Measurements from ENCODE around the gene ZSWIM4.
"Not testable (repeated sequence)": the region's sequence is repeated elsewhere in the genome, so short reads cannot be mapped to it uniquely, and the experiment has no call there.

Gene ZSWIM4

DNA sequence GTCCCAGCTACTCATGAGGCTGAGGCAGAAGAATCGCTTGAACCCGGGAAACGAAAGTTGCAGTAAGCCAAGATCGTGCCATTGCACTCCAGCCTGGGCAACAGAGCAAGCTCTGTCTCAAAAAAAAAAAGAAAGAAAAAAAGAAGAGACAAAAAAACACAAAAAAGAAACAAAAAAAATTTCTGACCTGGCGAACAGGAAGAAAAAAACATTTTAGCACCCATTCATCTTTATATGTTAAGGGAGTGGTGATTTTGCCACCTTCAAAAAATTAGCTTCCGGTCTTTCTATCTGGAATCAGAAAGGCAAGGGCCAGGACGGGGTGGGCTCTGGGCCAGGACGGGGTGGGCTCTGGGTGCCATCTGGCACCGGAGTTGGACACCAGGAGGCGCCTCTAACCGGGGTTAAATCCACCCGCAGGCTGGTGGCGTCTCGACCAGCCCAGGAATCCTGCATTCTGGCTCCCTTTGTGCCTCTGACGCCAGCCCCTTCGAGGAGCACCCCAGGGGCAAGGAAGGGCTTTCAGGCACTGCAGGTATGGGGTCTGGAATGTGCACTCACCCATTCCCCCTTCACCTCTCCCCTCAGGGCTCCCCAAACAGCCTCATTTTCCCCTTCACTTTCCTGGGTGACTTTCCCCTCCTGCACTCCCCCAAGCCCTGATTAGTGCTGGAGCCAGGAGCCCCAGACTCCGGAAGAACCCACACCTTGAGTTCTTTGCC lies 10.4 kb upstream of the ZSWIM4 start:
- intact Hi-C loops (cut with micrococcal nuclease) = loop anchor here (1.0 kb wide), 1 partner anchor 77 kb away; no protein-coding TSS in a partner anchor
- Mint-ChIP-seq H3K27ac (peak overlapping the region; percentile 78), H3K4me1 (ENCODE audit: low read depth) (peaks cover 35% of the 10 kb centered on the region), H3K4me3 (peak overlapping the region; percentile 42), H3K36me3 (ENCODE audit: low read depth) (no peaks in the 10 kb centered on the region), H3K27me3 (peaks cover 4% of the 10 kb centered on the region), H3K9me3 (no peaks in the 10 kb centered on the region)

DNA sequence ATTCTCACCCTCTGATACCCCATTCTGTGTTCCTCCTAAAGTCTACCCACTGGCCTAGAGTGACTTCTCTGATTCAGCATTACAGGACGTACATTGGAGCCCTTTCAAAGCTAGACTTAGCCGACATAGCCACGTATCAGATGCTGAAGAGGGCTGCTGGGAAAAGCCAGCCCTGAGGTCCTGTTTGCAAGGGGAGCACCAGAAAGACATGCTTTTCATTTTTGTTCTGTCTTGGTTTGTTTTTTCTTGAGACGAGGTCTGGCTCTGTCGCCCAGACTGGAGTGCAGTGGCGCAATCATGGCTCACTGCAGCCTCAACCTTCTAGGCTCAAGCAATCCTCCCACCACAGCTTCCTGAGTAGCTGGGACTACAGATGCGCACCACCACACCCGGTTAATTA lies 6.3 kb upstream of the ZSWIM4 start:
- H3K4me1 Mint-ChIP-seq (ENCODE audit: low read depth) = peaks cover 40% of the 10 kb centered on the region
- no peaks in the 10 kb centered on the region for H3K36me3 Mint-ChIP-seq (ENCODE audit: low read depth)
- no peak overlapping the region for H3K4me3 Mint-ChIP-seq
- no peaks in the 10 kb centered on the region for H3K9me3 Mint-ChIP-seq
- peaks cover 2% of the 10 kb centered on the region for H3K27me3 Mint-ChIP-seq
- intact Hi-C loops (cut with micrococcal nuclease) = no loop called here
- peak overlapping the region; percentile 93 for H3K27ac Mint-ChIP-seq

DNA sequence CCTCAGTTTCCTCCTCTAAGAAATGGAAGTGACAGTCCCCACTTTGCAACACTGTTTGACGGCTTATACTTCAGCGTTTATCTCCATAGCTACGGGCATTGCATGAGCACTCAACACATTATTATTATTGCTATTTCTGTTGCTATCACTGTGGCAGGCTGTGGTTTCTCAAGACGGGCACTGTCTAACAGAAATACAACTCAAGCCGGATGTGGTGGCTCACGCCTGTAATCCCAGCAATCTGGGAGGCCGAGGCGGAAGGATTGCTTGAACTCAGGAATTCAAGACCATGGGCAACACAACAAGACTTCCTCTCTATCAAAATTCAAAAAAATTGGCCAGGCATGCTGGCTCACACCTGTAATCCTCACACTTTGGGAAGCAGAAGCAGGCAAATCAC lies 4.9 kb upstream of the ZSWIM4 start:
- no peaks in the 10 kb centered on the region for H3K9me3 Mint-ChIP-seq
- H3K27ac Mint-ChIP-seq = peak overlapping the region; percentile 53
- H3K4me3 Mint-ChIP-seq = no peak overlapping the region
- H3K4me1 Mint-ChIP-seq (ENCODE audit: low read depth) = peaks cover 43% of the 10 kb centered on the region
- H3K36me3 Mint-ChIP-seq (ENCODE audit: low read depth) = peaks cover 8% of the 10 kb centered on the region
- no peaks in the 10 kb centered on the region for H3K27me3 Mint-ChIP-seq
- intact Hi-C loops (cut with micrococcal nuclease) = no loop called here

DNA sequence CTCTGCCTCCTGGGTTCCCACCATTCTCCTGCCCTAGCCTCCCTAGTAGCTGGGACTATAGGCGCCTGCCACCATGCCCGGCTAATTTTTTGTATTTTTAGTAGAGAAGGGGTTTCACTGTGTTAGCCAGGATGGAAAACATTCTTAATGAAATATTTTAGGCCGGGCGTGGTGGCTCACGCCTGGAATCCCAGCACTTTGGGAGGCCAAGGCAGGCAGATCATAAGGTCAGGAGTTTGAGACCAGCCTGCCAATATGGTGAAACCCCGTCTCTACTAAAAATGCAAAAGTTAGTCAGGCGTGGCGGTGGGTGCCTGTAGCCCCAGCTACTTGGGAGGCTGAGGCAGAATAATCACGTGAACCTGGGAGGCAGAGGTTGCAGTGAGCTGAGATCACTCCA lies 1.9 kb upstream of the ZSWIM4 start:
- H3K27me3 Mint-ChIP-seq; H3K27ac Mint-ChIP-seq; H3K4me3 Mint-ChIP-seq; H3K9me3 Mint-ChIP-seq; H3K36me3 Mint-ChIP-seq (ENCODE audit: low read depth); intact Hi-C loops (cut with micrococcal nuclease): not testable (repeated sequence)
- peaks cover 51% of the 10 kb centered on the region for H3K4me1 Mint-ChIP-seq (ENCODE audit: low read depth)

DNA sequence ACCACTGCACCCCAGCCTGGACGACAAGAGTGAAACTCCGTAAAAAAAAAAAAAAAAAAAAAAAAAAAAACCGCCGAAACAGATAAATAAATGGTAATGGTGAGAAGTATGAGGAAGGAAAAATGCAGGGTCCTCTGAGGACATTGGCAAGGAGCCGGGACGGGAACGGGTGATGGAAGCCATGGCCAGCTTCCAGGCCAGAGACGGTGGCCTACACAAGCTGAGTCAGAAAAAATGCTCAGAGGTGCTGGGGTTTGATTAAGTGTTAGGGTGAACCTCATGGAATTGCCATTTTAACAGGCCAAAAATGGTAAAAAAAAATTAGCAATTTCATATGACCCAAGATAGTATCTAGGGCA lies 866 bp upstream of the ZSWIM4 start:
- H3K27ac Mint-ChIP-seq = peak overlapping the region; percentile 96

DNA sequence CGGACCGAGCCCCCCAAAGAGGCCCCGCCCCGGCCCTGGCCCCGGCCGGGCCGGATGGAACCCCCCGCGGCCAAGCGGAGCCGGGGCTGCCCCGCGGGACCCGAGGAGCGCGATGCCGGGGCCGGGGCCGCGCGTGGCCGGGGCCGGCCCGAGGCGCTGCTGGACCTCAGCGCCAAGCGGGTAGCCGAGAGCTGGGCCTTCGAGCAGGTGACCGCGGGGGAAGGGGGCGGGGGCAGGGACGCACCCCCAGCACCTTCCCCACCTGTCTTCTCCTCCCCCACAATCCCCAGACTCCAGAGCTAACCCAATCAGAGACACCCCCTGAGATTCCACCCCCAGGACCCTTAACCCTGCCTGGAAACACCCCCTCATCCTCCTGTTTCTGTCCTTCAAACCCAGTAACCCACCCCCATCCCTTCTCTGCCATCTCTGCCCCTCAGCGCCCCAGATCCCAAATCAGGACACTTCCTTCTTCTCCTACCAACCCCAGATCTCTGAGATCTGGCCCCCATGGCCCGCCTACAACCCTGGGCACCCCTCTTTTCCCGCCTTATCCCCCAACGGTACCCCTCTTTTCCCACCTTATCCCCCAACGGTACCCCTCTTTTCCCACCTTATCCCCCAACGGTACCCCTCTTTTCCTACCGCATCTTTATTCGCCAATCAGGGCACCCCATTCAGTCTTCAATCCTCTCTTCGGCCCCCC lies 505 bp downstream of the ZSWIM4 start:
- intact Hi-C loops (cut with micrococcal nuclease) = loop anchor here (5.0 kb wide), 2 partner anchors 42 to 287 kb away; no protein-coding TSS in a partner anchor
- Mint-ChIP-seq H3K4me1 (ENCODE audit: low read depth) (peaks cover 40% of the 10 kb centered on the region), H3K9me3 (no peaks in the 10 kb centered on the region), H3K27me3 (no peaks in the 10 kb centered on the region), H3K36me3 (ENCODE audit: low read depth) (peaks cover 18% of the 10 kb centered on the region), H3K4me3 (peak overlapping the region; percentile 74), H3K27ac (peak overlapping the region; percentile 96)

More for the DNA sequence above, 866 bp upstream of the ZSWIM4 start:
- intact Hi-C loops (cut with micrococcal nuclease) = no loop called here
- H3K9me3 Mint-ChIP-seq = no peaks in the 10 kb centered on the region
- peaks cover 50% of the 10 kb centered on the region for H3K4me1 Mint-ChIP-seq (ENCODE audit: low read depth)
- H3K27me3 Mint-ChIP-seq = no peaks in the 10 kb centered on the region
- H3K36me3 Mint-ChIP-seq (ENCODE audit: low read depth) = peaks cover 8% of the 10 kb centered on the region
- H3K4me3 Mint-ChIP-seq = peak overlapping the region; percentile 100

DNA sequence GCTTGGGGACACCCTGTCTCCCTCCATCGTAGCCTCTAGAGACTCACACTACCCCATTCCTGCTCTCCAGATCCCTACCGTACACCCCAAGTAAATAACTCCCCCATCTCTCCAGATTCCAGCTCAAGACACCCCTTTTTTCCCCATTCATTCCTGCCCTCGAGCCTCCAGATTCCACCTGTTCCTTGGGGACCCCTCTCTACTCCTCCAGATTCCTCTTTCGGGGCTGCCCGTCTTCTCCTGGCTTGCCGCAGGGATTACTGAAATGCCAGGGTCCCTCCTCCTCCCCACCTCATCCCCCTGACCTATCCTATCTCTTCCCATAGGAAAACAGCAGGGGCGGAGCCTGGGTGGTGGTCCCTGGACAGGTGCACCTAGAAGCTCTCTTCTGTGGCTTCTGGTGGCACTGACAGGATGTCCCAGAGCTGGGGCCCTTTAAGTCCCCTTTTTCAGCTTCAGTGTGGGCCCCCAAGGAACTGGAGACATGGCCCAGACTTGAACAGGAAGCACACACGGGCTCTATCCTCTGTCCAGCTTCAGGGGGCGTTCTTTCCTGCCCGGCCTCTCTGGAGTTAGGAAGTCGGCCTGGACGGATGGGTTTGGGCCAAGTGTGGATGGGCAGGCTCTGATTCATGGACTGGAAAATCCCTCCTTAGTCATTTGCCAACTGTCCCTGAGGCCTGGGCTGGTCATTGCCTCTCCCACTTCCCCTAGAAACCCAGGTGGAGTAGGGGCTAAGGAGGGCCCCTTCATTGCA lies 1.2 kb downstream of the ZSWIM4 start:
- H3K9me3 Mint-ChIP-seq = no peaks in the 10 kb centered on the region
- peak overlapping the region; percentile 74 for H3K4me3 Mint-ChIP-seq
- no peaks in the 10 kb centered on the region for H3K27me3 Mint-ChIP-seq
- intact Hi-C loops (cut with micrococcal nuclease) = loop anchor here (5.0 kb wide), 2 partner anchors 41 to 286 kb away; no protein-coding TSS in a partner anchor
- H3K36me3 Mint-ChIP-seq (ENCODE audit: low read depth) = peaks cover 25% of the 10 kb centered on the region
- H3K27ac Mint-ChIP-seq = peak overlapping the region; percentile 96
- peaks cover 39% of the 10 kb centered on the region for H3K4me1 Mint-ChIP-seq (ENCODE audit: low read depth)

DNA sequence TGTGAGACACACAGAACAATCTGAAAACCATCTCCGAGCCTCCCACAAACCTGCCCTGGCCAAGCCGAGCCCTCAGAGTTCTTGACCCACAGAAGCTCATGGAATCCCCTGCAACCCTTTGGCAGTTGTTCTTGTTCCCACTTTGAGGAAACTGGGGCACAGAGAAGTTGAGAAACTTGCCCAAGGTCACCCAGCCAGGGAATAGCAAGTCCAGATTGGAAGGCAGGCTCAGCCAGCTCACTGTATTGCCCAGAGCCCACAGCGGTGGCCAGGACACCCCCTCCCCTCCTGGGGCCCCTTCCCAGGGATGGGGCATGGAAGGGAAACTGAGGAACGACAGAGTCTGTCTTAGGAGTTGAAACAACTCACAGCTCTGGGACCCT lies 1.8 kb downstream of the ZSWIM4 start:
- intact Hi-C loops (cut with micrococcal nuclease) = loop anchor here (5.0 kb wide), 2 partner anchors 40 to 285 kb away; no protein-coding TSS in a partner anchor
- Mint-ChIP-seq H3K36me3 (ENCODE audit: low read depth) (peaks cover 27% of the 10 kb centered on the region), H3K27me3 (no peaks in the 10 kb centered on the region), H3K4me1 (ENCODE audit: low read depth) (peaks cover 39% of the 10 kb centered on the region), H3K9me3 (no peaks in the 10 kb centered on the region), H3K27ac (peak overlapping the region; percentile 96), H3K4me3 (peak overlapping the region; percentile 74)

DNA sequence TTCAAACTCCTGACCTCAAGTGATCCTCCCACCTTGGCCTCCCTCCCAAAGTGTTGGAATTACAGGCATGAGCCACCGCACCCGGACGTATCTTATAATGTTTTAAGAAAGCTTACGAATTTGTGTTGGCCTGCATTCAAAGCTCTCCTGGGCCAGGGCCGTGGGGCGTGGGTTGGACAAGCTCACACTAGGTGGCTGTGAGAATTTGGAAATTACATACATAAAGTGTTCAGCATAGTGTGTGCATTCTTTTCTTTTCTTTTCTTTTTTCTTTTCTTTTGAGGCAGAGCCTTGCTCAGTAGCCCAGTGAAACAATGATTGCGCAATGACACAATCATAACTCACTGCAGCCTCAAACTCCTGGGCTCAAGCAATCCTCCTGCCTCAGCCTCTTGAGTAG lies 2.6 kb downstream of the ZSWIM4 start:
- Mint-ChIP-seq H3K4me1 (ENCODE audit: low read depth) (peaks cover 44% of the 10 kb centered on the region), H3K9me3 (no peaks in the 10 kb centered on the region), H3K36me3 (ENCODE audit: low read depth) (peaks cover 32% of the 10 kb centered on the region), H3K4me3 (no peak overlapping the region), H3K27me3 (no peaks in the 10 kb centered on the region), H3K27ac (peak overlapping the region; percentile 57)
- intact Hi-C loops (cut with micrococcal nuclease) = loop anchor here (5.0 kb wide), 2 partner anchors 39 to 284 kb away; no protein-coding TSS in a partner anchor

DNA sequence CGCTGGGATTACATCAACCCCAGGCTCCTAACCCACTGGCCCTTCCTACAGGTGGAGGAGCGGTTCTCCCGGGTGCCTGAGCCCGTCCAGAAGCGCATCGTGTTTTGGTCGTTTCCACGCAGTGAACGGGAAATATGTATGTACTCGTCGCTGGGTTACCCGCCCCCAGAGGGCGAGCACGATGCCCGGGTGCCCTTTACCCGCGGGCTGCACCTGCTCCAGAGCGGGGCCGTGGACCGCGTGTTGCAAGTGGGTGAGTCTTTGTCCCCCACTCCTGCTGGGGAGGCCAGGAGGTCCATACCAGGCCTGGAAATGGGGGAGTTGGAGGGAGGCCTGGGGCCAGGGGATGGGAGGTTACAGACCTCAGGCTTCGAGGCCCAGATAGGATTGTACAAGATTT lies 4.4 kb downstream of the ZSWIM4 start:
- H3K27ac Mint-ChIP-seq = no peak overlapping the region

DNA sequence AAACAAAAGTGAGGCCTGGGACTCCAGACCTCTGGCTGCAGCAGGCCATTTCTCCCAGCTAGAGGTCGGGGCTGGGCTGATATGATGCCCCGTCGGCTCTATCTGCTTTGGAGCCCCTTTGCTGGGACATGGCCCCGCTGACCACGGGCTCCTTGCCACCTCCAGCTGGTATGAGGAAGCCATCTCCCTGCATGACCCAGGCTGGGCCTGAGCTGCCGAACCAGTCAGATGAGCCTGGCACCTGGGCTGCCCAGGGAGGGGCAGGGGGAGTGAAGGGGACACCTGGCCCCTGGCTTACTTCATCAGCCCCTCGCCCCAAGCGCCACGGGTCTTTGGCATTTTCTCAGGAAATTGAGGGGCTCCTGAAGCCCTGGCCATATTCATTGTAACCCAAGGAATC lies 7.8 kb downstream of the ZSWIM4 start:
- Mint-ChIP-seq H3K27me3 (no peaks in the 10 kb centered on the region), H3K27ac (peak overlapping the region; percentile 23), H3K36me3 (ENCODE audit: low read depth) (peaks cover 40% of the 10 kb centered on the region), H3K4me1 (ENCODE audit: low read depth) (peaks cover 7% of the 10 kb centered on the region), H3K9me3 (no peaks in the 10 kb centered on the region), H3K4me3 (no peak overlapping the region)
- intact Hi-C loops (cut with micrococcal nuclease) = no loop called here

More for the DNA sequence above, 4.4 kb downstream of the ZSWIM4 start:
- H3K36me3 Mint-ChIP-seq (ENCODE audit: low read depth) = peaks cover 36% of the 10 kb centered on the region
- intact Hi-C loops (cut with micrococcal nuclease) = loop anchor here (5.0 kb wide), 2 partner anchors 38 to 283 kb away; no protein-coding TSS in a partner anchor
- H3K4me3 Mint-ChIP-seq = no peak overlapping the region
- H3K27me3 Mint-ChIP-seq = no peaks in the 10 kb centered on the region
- H3K9me3 Mint-ChIP-seq = no peaks in the 10 kb centered on the region
- H3K4me1 Mint-ChIP-seq (ENCODE audit: low read depth) = peaks cover 34% of the 10 kb centered on the region

DNA sequence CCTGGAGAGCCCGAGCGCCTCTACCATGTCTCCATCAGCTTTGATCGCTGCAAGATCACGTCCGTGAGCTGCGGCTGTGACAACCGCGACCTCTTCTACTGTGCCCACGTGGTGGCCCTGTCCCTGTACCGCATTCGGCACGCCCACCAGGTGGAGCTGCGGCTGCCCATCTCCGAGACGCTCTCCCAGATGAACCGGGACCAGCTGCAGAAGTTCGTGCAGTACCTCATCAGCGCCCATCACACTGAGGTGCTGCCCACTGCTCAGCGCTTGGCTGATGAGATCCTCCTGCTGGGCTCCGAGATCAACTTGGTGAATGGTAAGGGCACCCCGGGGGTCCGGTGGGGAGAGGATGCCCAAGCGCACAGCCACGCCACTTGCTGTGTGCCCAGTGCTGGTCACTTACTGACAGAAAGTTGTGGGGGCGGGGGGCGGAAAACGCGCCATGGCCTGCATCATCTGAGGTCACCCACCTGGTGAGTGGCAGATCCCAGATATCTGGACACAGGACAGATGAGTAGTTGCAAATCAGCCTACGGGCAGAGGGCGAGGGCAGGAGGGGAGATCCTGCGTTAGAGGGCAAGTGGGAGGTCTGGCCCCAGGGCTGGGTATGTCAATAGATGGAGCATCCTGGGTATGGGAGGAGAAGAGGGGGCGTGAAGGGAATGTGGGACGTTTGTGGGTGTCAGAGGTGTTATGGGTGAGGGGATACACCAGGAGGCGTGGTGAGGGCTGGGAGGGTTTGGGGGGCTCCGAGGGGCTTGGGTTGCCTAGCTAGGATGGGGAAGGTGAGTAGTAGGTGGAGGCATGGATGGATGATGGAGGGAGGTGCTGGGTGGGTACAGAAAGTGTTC lies 9.8 kb downstream of the ZSWIM4 start:
- Mint-ChIP-seq H3K9me3 (no peaks in the 10 kb centered on the region), H3K36me3 (ENCODE audit: low read depth) (peaks cover 35% of the 10 kb centered on the region), H3K27me3 (no peaks in the 10 kb centered on the region), H3K4me3 (no peak overlapping the region), H3K4me1 (ENCODE audit: low read depth) (peaks cover 5% of the 10 kb centered on the region), H3K27ac (no peak overlapping the region)
- intact Hi-C loops (cut with micrococcal nuclease) = no loop called here

DNA sequence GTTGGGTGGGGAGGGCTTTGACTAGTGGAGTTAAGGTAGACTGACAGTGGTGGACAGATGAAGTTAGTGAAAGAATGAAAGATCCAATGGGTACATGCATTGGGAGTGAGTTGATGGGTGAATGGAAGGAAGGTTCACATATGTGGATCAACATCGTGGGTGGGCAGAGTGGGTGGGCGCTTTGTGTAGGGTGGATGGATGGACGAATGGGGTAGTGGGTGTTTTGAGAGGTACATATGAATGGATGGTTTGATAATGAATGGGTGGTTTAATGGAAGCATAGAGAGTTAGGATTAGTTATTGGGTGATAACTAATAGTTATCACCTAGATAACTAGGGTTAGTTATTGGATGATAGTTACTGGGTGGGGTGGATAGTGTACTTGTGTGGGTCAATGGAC lies 11.5 kb downstream of the ZSWIM4 start:
- H3K36me3 Mint-ChIP-seq (ENCODE audit: low read depth) = peaks cover 33% of the 10 kb centered on the region
- H3K9me3 Mint-ChIP-seq = no peaks in the 10 kb centered on the region
- no peaks in the 10 kb centered on the region for H3K27me3 Mint-ChIP-seq
- intact Hi-C loops (cut with micrococcal nuclease) = no loop called here
- H3K4me1 Mint-ChIP-seq (ENCODE audit: low read depth) = peaks cover 5% of the 10 kb centered on the region
- no peak overlapping the region for H3K27ac Mint-ChIP-seq
- no peak overlapping the region for H3K4me3 Mint-ChIP-seq

Data from dendritic cell treated with granulocyte-macrophage colony-stimulating factor and Interleukin-4, amounts not matched to agents 40 ng/mL and 50 ng/mL, for 4 days (primary cell).